MM.1S (cell line): ENCODE data around the gene ARFGAP1.

ENCODE experiments used
- DNase-seq: peaks from one replicate; pipeline ENCODE4 v3.0.0-alpha.2; 2015
- H2AFZ ChIP-seq: fragments of 300-600 bp; sonication (generic); 2 replicates; pipeline ENCODE4 v1.6.0; 2016; ENCODE audit warnings: antibody characterized with exemption, low read length
- H3F3A ChIP-seq: fragments of 300-600 bp; sonication (generic); 2 replicates; pipeline ENCODE4 v1.6.1; 2016; ENCODE audit warnings: mild to moderate bottlenecking, antibody characterized with exemption, low read length, moderate library complexity, mixed read lengths; ENCODE audit not compliant: insufficient read depth
- H3K27ac ChIP-seq: fragments of 300-600 bp; sonication (generic); 2 replicates; pipeline ENCODE4 v1.5.1; 2016; ENCODE audit warnings: mild to moderate bottlenecking, low read length
- H3K27me3 ChIP-seq: fragments of 300-600 bp; sonication (generic); replicated peaks from 2 replicates; pipeline ENCODE4 v1.6.0; 2016; ENCODE audit warnings: low read length; ENCODE audit not compliant: insufficient read depth
- H3K36me3 ChIP-seq: fragments of 300-600 bp; sonication (generic); replicated peaks from 2 replicates; pipeline ENCODE4 v1.6.1; 2016; ENCODE audit warnings: mild to moderate bottlenecking, low read length, mixed read lengths; ENCODE audit not compliant: insufficient read depth
- H3K4me1 ChIP-seq: fragments of 300-600 bp; sonication (generic); 2 replicates; pipeline ENCODE4 v1.6.1; 2016; ENCODE audit warnings: low read length, mixed read lengths
- H3K4me2 ChIP-seq: fragments of 300-600 bp; sonication (generic); 2 replicates; pipeline ENCODE4 v1.6.0; 2016; ENCODE audit warnings: low read depth, low read length
- H3K4me3 ChIP-seq: fragments of 300-600 bp; sonication (generic); 2 replicates; pipeline ENCODE4 v1.5.1; 2016; ENCODE audit warnings: low read length, mixed read lengths
- H3K79me2 ChIP-seq: fragments of 300-600 bp; sonication (generic); 2 replicates; pipeline ENCODE4 v1.6.1; 2016; ENCODE audit warnings: mixed run types, low read length, mixed read lengths
- H3K9ac ChIP-seq: fragments of 300-600 bp; sonication (generic); 2 replicates; pipeline ENCODE4 v1.6.1; 2016; ENCODE audit warnings: low read length, mixed read lengths
- H3K9me2 ChIP-seq: fragments of 300-600 bp; sonication (generic); replicated peaks from 2 replicates; pipeline ENCODE4 v1.6.1; 2016; ENCODE audit warnings: mild to moderate bottlenecking, low read length, mixed read lengths; ENCODE audit not compliant: insufficient read depth
- H3K9me3 ChIP-seq: fragments of 300-600 bp; sonication (generic); replicated peaks from 2 replicates; pipeline ENCODE4 v1.6.1; 2016; ENCODE audit warnings: mild to moderate bottlenecking, low read length, mixed read lengths; ENCODE audit not compliant: insufficient read depth
- H4K20me1 ChIP-seq: fragments of 300-600 bp; sonication (generic); 2 replicates; pipeline ENCODE4 v1.6.1; 2016; ENCODE audit warnings: mild to moderate bottlenecking, low read length, moderate library complexity, mixed read lengths; ENCODE audit not compliant: insufficient read depth
- EZH2 ChIP-seq: fragments of 300-600 bp; sonication (generic); optimal IDR thresholded peaks from 2 replicates; pipeline ENCODE3; 2017; ENCODE audit warnings: low read depth, mild to moderate bottlenecking, antibody characterized with exemption, low read length, mixed read lengths
- EZH2phosphoT487 ChIP-seq: fragments of 300-600 bp; sonication (generic); IDR thresholded peaks from 2 replicates; pipeline ENCODE4 v1.6.1; 2018; ENCODE audit warnings: antibody characterized with exemption, low read length
- TF ChIP-seq, protein P1 (sequence below): fragments of 300-600 bp; sonication (generic); IDR thresholded peaks from 2 replicates; pipeline ENCODE4 v1.5.1; 2016; ENCODE audit warnings: antibody characterized with exemption, low read length, mixed read lengths

Gene ARFGAP1

DNA sequence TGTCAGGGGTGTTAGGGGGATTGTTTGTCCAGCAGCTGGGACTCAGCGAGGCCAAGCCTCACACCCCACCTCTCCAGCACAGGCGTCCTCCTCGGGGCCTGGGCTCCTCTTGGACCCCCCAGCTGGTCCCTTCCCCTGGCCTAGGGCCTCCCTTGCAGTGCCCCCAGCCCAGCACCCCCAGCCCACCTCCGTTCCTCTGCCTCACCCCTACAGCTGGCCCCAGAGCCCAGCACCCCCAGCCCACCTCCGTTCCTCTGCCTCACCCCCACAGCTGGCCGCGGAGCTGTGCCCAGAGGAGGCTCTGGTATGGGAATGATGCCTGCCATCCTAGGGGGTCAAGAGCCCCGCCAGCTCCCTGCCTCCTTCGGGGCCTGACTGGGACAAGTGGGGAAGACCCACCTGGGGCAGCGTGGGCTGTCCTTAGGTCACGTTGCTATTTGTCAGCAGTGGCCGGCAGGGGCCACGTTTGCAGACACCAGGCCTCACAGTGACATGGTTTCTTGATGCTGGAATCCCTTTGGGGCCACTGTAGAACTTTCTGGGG lies 12.4 kb downstream of the ARFGAP1 start:
- H3K9me3 ChIP-seq, result no peaks in the 10 kb centered on the region
- no peak overlapping the region for H3K4me3 ChIP-seq
- no peaks in the 10 kb centered on the region for H3K79me2 ChIP-seq
- H3K9ac ChIP-seq, result no peak overlapping the region
- H3K4me2 ChIP-seq, result no peak overlapping the region
- H4K20me1 ChIP-seq, result no peaks in the 10 kb centered on the region
- no peaks in the 10 kb centered on the region for H3K27me3 ChIP-seq
- H2AFZ ChIP-seq, result no peak overlapping the region
- no peak overlapping the region for H3K27ac ChIP-seq
- no peaks in the 10 kb centered on the region for H3K36me3 ChIP-seq
- H3K9me2 ChIP-seq, result no peaks in the 10 kb centered on the region
- no peaks in the 10 kb centered on the region for H3K4me1 ChIP-seq
- DNase-seq, result no peak
- no peak for TF ChIP-seq EZH2
- TF ChIP-seq, protein P1, sequence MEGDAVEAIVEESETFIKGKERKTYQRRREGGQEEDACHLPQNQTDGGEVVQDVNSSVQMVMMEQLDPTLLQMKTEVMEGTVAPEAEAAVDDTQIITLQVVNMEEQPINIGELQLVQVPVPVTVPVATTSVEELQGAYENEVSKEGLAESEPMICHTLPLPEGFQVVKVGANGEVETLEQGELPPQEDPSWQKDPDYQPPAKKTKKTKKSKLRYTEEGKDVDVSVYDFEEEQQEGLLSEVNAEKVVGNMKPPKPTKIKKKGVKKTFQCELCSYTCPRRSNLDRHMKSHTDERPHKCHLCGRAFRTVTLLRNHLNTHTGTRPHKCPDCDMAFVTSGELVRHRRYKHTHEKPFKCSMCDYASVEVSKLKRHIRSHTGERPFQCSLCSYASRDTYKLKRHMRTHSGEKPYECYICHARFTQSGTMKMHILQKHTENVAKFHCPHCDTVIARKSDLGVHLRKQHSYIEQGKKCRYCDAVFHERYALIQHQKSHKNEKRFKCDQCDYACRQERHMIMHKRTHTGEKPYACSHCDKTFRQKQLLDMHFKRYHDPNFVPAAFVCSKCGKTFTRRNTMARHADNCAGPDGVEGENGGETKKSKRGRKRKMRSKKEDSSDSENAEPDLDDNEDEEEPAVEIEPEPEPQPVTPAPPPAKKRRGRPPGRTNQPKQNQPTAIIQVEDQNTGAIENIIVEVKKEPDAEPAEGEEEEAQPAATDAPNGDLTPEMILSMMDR, result no peak
- no peaks in the 10 kb centered on the region for H3F3A ChIP-seq

DNA sequence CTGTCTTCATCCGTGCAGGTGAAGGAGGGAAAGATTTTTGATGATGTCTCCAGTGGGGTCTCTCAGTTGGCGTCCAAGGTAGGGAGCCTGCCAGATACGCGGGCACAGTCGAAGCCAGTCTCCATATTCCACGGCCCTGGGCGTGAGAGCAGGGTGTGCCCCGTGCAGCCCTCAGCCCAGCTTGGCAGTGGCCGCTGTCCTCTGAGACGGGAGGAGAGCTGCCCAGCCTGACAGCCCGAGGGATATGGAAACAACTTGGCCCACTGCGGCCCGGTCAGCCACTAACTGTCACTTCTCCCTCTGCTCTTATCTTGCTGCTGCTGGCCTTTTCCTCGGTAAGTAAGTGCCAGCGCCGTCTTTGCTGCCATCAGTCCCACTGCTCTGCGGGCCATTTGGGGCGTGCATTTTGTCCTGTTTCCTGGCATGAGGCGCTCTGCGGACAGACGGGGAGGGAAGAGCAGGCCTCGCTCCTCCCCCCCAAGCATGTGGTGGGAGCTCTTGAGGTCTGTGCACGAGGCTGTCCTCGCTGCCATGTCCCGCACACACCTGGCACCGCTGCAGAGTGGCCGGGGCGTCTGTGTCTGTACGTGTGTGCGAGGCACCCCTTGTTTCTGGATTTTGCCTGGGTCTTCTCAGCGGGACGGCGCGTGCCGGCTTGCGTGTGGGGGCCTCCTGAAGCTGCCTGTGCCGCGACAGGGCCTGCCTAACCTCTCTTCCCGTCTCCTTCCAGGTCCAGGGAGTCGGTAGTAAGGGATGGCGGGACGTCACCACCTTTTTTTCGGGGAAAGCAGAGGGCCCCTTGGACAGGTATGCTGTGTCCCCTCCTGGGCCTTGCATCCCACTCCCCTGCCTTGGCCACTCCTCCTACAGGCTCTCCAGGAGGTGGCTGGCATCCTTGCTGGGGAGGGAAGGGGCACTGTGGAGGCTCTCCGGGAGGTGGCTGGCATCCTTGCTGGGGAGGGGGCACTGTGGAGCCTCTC lies 13.3 kb downstream of the ARFGAP1 start:
- H3F3A ChIP-seq, result no peaks in the 10 kb centered on the region
- no peak overlapping the region for H3K9ac ChIP-seq
- H3K4me2 ChIP-seq, result no peak overlapping the region

DNA sequence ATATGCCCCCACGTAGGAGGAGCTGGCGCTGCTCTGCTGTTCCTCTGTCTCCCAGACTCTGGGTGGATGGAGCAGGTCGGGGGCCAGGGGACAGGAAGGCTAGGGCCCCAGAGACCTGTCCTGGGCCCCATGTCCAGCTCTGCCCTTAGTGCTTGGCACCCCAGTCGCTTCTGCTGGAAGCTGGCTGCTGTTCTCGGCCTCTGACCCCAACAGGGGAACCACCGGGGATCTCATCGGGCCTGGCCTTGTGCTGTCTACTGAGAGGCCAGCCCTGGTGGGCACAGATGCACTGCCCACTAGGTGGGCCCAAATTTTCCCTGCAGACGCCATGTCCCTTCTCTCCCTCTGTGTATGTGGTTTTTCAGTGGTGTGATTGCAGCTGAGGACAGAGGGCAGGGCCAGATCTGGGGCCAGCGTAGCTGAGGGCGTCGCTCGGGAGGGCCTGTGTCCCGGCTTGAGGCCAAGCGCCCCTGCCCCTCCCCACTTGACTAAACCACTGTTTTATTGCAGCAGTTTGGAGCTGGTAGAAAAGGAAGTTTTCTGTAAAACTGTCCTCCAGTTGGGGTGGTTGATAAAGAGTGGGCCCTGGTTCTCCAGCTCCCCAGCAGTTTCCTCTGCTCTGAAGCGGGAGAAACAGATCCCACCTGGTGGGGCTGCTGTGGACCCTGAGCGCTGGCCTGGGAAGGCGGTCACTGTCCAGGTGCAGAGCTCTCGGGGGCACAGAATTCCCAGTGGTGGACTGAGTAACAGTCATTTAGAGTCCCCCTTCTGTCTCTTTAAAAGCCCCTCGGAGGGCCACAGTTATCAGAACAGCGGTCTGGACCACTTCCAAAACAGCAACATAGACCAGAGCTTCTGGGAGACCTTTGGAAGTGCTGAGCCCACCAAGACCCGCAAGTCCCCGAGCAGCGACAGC lies 14.4 kb downstream of the ARFGAP1 start:
- Histone ChIP-seq H3K36me3 (no peaks in the 10 kb centered on the region), H3K27ac (no peak overlapping the region), H3F3A (no peaks in the 10 kb centered on the region), H3K9me2 (no peaks in the 10 kb centered on the region), H2AFZ (no peak overlapping the region), H3K27me3 (peaks cover 7% of the 10 kb centered on the region; the same call in 1 of the 2 replicates), H3K4me2 (no peak overlapping the region), H3K4me1 (no peaks in the 10 kb centered on the region), H3K9ac (no peak overlapping the region), H3K9me3 (no peaks in the 10 kb centered on the region), H3K4me3 (no peak overlapping the region), H4K20me1 (no peaks in the 10 kb centered on the region), H3K79me2 (no peaks in the 10 kb centered on the region)
- DNase-seq, result no peak
- TF ChIP-seq EZH2 (no peak), EZH2phosphoT487 (no peak)
- TF ChIP-seq, protein P1, result no peak

More for the DNA sequence above, 13.3 kb downstream of the ARFGAP1 start:
- no peaks in the 10 kb centered on the region for H4K20me1 ChIP-seq
- TF ChIP-seq, protein P1, result no peak
- no peak for TF ChIP-seq EZH2
- no peak for TF ChIP-seq EZH2phosphoT487
- H3K4me3 ChIP-seq, result no peak overlapping the region
- H2AFZ ChIP-seq, result no peak overlapping the region
- no peak overlapping the region for H3K27ac ChIP-seq
- H3K27me3 ChIP-seq, result no peaks in the 10 kb centered on the region
- H3K9me3 ChIP-seq, result no peaks in the 10 kb centered on the region
- no peaks in the 10 kb centered on the region for H3K4me1 ChIP-seq
- H3K9me2 ChIP-seq, result no peaks in the 10 kb centered on the region
- no peaks in the 10 kb centered on the region for H3K36me3 ChIP-seq
- no peak for DNase-seq
- H3K79me2 ChIP-seq, result no peaks in the 10 kb centered on the region
